Measurements from ENCODE around the gene CLIP3. TPM values are rescaled to one million over a fixed set of nuclear protein-coding genes. Genes with fewer than 3 reads are reported as not detected.

CLIP3 gene
- total RNA-seq, 1 experiment from 2014 or later: 3.8 TPM

DNA sequence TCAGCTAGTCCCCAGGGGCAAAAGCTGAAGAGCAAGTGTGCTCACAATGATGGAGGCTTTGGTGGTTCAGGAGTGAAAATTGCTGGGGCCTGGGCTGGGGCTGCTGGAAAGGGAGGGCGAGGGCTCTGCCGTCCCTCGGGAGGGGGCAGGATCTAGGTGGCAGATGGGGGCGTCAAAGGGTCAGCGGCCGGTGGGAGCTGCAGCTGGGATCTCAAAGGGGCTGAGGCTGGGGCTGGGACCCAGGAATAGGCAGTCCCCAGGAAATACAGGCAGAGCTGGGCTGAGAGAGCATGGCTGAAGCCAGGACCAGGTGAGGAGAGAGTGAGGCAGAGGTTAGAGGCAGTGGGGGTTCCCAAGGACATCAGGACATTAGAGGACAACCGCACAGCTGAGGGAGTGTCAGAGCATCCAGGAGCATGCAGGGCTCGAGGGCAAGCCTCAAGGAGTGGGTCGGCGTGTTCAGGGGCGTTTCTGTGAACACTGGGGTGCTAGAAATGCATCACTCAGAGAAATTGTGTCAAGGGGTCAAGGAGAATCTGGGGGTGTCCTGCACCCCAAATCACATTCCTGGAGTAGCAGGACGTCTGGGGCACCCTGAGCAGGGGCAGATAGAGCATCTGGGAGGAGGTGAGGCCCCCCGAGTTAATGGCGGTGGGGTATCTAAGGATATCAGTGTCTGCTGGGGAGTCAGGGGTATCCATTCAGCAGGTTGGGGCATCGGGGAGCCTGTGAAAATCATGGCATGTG, 22.9 kb downstream of the CLIP3 start:
- no peak for DNase-seq (ENCODE audit: low spot score)

DNA sequence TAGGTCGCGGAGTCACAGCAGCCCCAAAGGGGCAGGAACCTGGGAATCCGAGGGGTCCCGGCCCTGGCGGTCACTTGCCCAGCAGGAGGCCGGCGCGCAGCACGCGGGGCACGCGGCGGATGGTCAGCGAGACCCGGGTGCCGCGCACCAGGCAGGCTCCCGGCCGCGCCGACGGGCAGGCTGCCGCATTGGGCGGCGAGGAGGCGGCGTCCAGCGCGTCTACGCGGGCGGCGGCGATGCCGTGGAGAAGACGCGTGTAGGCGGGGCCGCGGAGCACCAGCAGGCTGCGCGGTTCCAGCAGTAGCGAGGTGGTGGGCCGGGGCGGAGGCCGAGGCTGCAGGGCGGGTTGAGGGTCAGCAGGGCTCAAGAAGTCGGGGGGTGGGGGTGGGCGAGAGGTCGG, 23.5 kb downstream of the CLIP3 start:
- no peak for DNase-seq (ENCODE audit: low spot score)

DNA sequence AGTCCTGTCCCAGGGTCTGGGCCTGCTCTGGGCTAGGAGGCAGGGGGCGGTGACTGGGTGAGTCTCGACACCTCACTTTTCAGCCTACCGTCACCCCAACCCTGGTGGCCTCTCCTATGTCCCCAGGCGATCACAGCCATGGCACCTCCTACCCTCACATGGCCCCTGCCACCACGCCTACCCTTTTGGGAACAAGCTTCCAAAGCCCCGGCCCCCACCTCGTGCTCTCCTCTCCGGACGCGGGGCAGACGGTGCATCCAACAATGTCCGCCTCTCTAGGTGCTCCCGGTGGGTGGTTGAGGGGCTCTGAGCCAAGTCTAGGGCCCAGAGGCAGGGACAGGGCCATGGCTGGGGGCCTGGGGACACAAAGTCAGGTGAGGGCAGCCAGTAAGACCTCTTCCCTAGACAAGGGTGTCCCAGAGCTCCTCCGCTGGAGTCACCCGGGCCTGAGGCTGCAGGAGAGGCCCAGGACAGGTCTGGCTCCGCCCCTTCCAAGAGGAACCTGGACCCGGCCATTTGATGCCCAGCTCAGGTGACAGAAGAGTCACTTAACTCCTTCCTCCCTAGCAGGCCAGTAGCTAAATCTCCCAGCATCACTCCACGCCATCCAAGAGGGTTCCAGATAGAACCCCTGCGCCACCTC, 24.2 kb downstream of the CLIP3 start, which contains the start of gene SYNE4:
SYNE4 (minus strand) TSS at position 478 of the 643 bp plus-strand sequence; CDS start at position 346, 132 bp downstream.
- no peak for DNase-seq (ENCODE audit: low spot score)

DNA sequence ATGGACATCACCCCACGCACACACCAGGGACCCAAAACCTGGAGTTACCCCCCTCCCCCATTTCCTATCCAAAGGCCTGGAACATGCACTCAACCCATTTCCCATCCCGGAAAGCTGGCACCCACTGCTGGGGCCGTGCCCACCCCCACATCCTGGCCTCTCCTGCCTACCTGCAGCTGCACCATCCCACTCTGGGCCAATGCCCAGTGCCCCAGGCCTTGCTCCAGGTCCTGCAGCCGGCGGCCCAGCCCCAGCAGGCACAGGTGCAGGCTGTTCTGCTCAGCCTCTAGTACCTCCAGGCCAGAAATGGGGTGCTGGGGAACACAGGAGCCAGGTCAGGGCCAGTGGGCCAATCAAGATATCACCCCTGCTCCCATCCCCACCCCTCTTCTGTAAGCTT, 25.7 kb downstream of the CLIP3 start:
- no peak for DNase-seq (ENCODE audit: low spot score)

DNA sequence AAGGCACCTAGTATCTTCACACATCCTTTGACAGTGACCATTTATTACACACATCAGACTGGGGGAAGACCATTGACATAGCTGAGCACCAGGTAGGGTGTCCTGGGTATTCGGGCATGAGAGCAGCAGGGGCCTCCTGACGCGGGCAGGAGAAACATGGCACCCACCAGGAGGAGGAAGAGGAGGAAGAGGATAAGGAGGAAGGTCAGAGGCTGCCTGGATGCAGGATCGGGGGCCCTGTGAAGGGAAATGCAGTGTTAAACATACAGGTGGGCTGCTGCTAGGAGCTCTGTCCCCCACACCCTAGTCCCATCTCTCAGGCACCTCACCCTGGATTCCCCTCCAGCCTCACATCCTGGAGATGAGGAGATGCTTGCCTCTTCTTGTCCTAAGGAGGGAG, 29.4 kb downstream of the CLIP3 start:
- DNase-seq (ENCODE audit: low spot score): no peak

DNA sequence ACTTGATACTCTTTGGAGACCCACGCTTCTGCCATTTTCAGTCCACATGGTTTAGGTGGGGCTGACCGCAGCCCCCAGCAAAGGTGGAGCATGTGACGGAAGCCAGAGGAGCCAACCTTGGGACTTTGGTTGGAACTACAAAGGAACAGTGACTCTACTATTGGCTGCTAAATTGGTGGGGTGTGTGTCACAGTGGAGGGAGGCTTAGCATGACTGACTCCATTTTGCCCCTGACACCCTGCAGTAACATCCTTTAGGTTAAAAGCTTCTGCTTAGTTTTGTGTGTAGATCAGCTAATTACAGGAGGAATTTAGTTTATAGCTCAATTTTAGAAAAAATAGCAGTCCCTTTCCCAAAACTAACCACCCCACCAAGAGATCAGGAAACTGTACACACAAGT, 31.1 kb downstream of the CLIP3 start:
- no peak for DNase-seq (ENCODE audit: low spot score)

DNA sequence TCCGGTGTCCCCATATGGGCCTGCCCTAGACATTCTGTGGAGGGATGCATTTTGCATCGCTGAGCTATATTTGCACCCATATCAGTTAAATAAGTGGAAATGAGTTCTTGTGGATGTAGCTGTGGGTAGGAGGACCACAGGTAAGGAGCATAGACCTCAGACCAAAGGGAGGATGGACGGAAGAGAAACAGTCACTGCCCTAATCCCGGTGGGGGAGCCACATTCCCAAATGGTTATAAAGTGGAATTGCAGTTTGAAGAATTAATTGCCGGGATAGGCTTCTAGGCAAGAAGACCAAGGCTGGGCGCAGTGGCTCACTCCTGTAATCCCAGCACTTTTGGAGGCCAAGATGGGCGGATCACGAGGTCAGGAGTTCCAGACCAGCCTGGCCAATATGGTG, 35.9 kb downstream of the CLIP3 start:
- DNase-seq (ENCODE audit: low spot score): no peak

DNA sequence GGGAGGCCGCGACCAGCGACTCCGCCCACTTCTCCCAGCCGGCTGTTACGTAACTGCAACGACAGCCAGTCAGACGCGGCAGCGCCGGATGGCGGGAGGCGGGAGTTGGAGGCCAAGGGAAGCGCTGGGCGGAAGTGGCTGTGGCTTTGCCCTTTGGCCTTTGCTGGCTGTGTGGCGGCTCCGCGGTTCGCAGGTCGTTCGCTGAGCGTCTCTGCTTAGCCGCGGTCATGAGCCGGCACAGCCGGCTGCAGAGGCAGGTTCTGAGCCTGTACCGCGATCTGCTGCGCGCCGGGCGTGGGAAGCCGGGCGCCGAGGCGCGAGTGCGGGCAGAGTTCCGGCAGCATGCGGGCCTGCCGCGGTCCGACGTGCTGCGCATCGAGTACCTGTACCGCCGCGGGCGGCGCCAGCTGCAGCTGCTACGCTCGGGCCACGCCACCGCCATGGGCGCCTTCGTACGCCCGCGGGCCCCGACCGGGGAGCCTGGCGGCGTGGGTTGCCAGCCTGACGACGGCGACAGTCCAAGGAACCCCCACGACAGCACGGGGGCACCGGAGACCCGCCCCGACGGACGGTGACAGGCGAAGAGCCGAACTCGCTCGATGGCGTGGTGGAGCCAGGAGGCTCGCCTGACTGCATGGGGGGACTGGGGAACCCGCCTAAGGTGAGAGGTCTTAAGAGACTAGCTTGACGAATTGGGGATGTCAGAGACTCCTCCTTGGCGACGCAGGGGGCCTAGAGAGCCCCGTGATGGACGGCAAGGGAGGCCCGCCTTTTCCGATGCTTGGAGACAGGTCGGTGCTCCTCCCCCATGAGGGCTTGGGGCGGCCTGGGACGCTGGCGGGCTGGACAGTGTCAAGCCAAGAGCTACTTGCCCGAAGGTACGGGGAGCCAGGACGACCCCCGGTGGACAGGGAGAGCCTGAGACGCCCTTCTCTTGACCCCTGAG, 37.4 kb downstream of the CLIP3 start, which contains the start of gene SDHAF1:
SDHAF1 (plus strand) TSS at position 141 of the 946 bp plus-strand sequence; CDS start at position 228, 87 bp downstream.
- DNase-seq (ENCODE audit: low spot score): peak; percentile 98

DNA sequence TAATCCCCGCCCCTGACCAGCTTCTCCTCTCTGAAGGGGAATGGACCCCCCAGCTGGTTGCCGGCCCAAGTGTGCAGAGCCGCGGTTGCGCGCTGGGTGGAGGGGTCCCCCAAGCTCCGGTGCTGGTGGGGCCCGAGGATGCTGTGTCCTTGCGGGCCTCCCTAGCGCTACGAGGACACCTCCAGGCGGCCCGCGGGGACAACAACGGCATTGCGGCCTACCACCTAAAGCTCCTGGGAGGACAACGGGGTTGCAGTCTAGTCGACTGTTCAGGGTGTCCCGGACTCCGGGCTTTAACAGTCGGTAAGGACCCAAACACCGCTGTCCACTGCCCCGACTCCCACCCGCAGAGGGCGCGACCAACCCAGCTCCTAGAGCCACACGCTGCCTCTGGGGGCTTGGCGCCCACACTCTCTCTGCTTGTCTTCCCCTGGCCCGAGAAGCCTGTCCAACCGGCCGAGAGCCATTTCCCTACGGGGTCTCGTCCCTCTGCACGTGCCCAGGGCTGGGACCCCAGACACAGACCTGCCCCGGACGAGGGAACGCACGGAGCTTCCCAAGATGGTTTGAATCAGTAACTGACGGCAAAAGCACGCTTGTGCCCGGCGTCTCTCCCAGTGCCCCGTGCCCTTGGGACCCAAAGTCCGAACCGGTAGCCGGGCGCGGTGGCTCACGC, 38.6 kb downstream of the CLIP3 start:
- no peak for DNase-seq (ENCODE audit: low spot score)

DNA sequence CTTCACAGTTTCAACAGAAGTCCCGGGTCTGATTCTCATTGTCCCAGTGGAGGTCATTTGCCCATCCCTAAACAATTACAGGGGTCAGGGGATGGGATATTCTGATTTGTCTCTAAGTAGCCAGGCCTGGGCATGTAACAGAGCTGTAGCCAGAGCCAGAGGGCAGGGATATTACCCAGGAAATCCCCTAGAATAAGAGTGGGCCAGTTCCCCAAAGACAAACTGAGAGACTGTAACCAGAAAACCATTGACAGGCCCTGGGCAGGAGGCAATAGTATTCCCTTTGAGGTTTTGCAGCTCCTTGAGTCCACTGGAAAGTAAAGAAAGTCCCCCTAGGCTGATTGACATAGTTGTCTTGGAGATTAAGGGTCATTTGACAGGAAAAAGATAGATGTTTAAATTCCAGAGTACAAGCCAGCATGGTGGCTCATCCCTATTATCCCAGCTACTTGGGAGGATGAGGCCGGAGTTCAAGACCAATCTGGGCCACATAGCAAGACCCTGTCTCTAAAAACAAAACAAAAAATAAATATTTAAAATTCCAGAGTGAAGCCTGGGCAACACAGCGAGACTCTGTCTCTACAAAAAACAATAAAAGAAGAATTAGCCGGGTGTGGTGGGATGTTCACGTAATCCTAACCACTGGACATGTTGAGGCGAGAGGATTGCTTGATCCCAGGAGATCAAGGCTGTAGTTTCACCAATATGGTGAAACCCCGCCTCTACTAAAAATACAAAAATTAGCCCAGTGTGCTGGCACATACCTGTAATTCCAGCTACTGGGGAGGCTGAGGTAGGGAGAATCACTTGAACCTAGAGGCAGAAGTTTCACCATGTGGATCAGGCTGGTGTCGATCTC, 39.5 kb downstream of the CLIP3 start:
- no peak for DNase-seq (ENCODE audit: low spot score)

DNA sequence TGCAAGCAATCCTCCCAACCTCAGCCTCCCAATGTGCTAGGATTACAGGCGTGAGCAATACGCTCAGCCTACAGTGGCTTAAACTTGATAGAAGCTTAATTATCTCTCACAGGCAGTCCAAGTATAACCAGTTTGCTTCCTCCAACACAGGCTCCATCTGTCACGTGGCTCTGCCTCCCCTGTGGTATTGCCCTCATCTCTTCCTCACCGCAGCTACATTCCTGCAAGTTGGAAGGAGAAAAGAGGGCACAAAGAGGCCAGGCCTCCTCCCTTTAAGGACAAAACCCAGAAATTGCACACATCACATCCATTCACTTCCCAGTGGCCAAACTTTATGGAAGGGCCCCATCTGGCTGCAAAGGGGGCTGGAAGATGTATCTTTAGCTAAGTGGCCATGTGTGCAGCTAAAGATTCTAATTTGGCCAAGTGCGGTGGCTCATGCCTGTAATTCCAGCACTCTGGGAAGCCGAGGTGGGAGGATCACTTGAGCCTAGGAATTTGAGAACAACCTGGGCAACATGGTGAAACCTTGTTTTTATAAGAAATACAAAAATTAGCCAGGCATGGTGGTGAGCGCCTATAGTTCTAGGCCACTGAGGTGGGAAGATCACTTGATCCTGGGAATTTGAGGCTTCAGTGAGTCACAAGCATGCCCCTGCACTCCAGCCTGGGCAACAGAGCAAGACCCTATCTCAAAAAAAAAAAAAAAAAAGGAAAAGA, 40.8 kb downstream of the CLIP3 start:
- peak; percentile 82 for DNase-seq (ENCODE audit: low spot score)

DNA sequence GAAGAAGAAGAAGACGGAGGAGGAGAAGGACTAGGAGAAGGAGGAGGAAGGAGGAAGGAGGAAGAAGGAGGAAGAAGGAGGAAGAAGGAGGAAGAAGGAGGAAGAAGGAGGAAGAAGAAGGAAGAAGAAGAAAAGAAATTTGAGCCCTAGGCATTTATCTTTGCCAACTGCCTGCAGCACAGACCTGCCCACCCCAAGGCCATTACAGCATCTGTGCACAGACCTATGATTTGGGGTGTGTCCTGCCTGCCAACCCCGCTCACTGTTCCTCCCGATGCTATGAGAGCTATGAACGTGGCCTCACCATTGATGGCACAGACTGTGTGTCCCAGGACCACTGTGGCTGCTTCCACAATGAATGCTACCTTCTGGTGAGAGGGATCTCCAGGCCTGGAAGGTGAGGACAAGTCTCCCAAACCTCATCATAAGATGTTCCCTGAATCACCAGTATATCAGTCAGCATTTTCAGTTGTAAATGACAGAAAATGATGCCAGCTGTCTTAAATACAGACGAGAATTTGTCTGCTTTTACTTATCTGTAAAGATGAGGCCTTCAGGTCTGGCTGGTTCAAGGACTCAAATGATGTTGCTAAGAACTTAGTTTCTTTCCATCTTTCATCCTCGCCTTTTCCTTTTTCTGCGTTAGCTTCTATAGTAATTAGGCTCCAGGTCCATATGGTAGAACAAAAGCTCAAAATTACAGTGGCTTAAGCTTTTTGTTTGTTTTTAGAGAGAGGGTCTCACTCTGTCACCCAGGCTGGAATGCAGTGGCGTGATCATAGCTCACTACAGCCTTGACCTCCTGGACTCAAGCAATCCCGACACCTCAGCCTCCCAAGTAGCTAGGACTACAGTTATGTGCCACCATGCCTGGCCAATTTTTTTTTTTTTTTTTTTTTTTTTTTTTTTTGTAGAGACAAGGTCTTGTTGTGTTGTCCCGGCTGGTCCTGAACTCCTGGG, 41.6 kb downstream of the CLIP3 start:
- no peak for DNase-seq (ENCODE audit: low spot score)

DNA sequence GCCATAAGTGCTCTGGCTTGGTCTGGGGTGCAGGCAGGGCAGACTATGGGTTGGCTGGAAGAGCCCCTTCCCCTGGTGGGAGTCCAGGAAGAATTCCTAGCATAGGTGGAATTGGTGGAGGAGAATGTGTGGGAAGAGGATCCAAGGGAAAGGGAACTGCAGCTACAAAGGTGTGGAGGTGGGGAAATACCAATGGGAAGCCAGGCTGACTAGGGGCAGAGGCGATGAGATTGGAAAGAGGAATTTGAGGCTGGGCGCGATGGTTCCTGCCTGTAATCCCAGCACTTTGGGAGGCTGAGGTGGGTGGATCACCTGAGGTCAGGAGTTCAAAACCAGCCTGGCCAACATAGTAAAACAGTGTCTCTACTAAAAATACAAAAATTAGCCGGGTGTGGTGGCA, 42.5 kb downstream of the CLIP3 start:
- DNase-seq (ENCODE audit: low spot score): no peak

DNA sequence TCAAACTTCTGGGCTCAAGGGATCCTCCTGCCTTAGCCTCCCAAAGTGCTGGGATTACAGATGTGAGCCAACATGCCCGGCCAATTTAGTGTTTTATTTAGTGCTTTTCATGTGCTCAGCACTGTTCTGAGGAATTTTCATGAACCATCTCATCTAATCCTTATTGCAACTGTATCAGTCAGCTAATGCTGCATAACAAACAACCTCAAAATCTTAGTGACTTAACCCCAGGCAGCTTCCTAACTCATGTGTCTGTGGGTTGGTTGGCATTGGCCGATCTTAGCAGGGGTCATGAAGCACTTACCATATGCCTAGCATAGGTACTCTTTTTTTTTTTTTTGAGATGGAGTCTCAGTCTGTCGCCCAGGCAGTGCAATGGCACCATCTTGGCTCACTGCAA, 43.8 kb downstream of the CLIP3 start:
- DNase-seq (ENCODE audit: low spot score): no peak

DNA sequence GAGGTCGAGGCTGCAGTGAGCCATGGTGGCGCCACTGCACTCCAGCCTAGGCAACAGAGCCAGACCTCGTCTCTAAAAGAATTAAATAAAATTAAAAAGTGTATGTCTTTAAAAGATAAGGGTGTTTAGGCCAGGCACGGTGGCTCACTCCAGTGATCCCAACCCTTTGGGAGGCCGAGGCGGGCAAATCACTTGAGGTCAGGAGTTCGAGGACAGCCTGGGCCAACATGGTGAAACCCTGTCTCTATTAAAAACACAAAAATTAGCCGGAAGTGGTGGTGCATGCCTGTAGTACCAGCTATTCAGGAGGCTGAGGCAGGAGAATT, 45.1 kb downstream of the CLIP3 start:
- DNase-seq (ENCODE audit: low spot score): no peak

DNA sequence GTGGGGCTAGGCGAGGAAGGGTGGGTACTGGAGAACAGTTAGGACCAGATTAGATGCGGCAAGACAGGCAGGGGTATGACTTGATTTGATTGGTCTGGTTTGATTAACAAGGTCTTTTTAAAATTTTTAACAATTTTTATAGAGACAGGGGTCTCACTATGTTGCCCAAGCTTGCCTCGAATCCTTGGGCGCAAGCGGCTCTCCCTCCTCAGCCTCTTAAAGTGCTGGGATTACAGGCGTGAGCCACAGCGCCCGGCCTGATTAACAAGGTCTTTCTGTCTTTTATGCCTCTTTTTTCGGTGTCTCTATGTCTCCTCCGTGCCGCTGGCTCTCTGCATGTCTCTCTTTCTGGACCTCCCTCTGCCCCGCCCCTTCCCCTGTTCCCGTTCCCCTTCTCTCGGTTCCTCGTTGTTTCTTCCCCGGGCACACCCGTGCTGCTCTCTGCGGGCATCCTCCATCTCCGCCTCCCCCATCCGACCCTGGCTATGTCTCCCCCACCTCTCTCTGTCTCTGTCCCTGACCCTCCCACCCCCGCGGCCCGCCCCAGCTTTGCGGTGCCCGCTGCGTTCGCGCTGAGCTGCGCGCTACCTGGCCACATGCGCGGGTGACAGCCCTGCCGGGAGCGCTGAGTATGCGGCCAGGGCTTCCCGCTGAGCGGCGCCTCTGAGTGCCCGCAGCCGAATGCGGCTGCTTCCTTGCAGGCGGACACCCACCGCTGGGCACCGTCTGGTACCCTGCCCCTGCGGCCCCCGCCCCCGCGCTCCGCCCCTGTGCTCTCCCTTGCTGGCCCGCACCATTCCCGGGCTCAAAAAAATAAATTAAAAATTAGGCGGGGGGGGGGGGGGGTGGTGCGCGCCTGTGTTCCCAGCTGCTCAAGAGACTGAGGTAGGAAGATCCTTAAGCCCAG, 45.8 kb downstream of the CLIP3 start:
- DNase-seq (ENCODE audit: low spot score): no peak

DNA sequence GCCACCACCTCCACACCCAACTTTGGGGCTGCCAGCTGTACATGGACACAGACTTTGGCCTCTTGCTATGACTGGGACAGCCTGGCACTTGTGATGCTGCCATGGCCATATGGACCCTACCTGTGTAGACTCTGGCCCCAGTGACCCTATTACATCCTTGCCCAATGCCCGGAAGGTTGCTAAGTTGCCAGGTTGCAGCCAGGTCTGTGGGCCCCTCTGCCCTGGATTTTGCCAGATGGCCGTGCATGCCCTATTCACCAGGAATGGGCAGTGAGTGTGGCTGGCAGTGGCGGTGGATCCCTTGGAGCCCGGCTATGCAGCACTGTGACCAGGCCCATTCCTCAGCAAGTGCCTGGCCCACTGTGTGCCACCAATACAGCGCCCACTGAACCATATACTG, 46.6 kb downstream of the CLIP3 start:
- no peak for DNase-seq (ENCODE audit: low spot score)

DNA sequence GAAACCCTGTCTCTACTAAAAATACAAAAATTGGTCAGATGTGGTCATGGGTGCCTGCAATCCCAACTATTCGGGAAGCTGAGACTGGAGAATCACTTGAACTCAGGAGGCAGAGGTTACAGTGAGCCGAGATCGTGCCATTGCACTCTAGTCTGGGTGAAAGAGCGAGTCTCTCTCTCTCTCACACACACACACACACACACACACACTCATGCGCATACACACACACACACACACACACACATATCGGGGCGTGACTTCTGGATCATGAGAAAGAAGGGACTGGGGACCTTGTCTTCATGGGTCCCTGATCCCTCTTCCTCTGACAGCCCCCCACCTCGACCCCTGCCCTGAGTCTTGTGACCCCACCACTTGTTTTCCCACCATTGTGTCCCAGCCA, 49.5 kb downstream of the CLIP3 start:
- no peak for DNase-seq (ENCODE audit: low spot score)
